GM21423 (cell line): ENCODE measurements around the gene ITGB8.
A peak's percentile ranks its signal among the peaks of the same experiment; 100 is the strongest.

ENCODE experiments used
- ATAC-seq: cut with Tn5 transposase; IDR thresholded peaks from one replicate; pipeline ENCODE4 v1.9.1; 2021; ENCODE audit warnings: mild to moderate bottlenecking, moderate library complexity; ENCODE audit not compliant: unreplicated experiment

ITGB8 gene

DNA sequence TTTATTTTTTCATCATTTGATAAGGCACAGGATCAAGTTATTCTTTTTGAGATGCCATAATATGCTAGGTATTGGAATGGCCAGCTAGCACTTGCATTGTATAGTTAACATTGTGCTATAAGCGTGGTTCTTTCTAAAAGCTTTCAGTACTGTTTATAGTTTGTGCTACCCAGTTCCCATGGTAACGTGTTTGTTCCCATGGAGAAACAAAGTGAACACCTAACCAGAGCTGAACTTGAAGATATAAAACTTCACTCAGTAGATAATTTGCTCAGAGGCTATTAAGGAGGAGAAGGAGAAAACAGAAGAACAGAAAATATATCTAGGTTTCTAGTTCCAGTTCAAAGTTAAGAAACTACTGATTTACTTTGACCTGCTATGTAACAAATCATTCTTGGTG, 23.6 kb upstream of the ITGB8 start:
- ATAC-seq, result peak; percentile 70

DNA sequence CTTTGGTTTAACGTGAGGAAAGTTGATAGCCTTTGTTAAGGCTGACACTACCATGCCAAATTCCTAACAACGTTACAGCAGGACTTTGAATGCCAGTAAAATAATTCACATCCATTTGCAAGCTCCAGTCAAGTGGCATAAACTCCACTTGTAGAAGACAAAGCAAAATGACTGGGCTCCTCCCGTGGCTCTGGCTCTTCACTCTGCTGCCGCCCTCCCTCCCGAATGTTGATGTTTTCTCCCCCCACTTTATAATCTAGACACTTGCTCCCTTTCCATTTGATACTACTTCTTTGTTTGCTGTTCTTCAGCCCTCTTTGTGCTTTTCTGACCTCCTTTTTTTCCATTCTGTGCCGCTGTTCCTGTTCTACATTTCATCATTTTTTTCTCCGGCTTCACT, 22.8 kb upstream of the ITGB8 start:
- no peak for ATAC-seq

DNA sequence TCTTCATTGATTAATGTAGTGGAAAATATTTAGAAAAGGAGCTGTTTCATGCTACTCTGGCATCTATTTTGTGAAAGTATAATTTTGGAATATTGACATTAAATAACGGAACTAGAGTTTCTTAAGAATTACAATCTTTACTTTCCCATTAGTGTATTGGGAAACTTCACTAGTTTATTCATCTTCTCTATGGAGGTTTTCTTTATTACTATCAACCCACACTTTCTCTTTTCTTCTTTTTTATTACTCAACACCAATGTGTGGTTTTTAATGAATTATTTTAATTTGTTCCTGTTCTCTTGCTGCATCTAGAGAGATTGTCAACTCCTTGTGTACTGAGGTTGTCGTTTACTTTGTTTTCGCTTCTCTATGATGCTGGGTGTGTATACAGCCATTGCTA, 20.4 kb upstream of the ITGB8 start:
- ATAC-seq, result no peak

DNA sequence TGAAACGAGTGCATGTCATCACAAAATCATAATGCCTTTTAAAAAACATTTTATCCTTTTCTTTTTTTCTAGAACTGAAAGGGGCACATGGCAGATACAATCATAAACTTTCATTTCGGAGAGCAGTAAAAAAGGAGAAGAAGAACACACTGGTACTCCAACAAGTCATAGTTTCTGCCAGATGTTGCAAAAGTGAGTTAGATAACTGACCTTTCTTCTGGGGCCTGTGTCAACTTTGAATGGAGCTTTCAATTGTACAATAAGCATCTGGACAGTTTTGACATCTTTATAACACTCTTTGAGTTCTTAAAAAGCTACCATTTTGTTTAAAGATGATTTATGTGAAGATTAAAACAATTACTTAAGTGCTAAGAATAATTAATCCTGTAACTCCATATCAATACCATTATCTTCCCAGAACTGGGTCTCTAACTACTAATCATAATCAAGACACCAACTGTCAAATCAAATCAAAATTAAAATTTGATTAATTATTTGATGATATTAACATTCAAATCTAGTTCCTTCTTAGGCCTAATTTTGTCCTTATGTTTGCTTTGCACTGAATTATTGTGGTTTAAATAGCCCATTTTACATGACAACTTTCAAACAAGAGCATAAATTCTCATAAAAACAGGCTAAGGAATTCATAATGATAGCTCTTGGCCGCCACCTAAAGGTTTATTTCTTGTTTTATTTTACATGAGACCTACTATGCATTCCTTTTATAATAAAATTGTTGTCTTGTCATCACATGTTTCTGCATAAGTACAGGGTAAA, 19.5 kb upstream of the ITGB8 start:
- peak; percentile 43 for ATAC-seq

DNA sequence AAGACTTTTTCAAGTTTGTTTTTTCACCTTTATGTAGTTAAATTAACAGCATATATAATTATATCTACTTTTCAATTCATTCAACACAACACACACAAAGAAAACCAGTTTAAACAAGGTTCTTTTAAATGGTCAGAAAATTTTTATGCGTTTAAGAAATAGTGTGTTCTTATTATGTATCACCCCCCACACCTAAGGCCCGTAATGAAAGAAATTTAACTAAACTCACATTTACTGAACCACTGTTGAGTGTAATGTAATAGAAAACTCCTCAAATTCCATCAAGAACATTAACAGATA, 19.0 kb upstream of the ITGB8 start:
- ATAC-seq, result no peak

DNA sequence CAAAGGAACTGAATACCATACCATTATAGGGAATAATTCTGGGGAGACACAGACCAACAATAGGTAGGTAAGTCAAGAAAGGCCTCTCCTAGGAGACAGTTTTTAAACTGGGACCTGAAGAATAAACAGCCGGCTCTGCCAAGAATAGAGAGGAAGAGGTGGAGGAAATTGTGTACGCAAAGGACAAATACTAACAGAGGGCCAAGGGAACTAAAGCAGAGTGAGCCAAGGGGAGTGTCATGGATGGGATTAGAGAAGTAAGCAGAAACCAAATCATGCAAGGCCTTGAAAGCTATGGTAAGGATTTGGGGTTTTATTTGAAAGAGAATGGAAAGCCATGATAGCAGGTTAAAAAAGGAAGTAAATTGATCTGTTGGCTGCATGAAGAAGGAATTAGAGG, 18.1 kb upstream of the ITGB8 start:
- no peak for ATAC-seq

DNA sequence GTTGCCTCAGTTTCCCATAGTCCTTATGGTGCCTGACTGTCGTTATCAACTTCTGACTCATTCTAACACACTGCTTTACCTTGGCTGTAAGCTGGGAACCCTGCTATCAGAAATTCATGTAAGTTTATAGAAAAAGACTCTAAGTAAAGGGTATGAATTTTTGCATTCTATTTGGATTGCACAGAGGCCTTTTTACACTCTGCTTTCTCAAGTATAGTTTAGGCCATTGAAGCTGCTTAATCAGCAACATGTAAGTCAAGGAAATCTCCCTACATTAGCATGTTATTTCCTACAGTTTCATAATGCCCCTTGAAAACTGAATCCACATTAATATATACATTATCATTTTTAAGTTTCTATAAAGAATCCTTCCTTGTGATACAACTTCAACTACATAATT, 17.1 kb upstream of the ITGB8 start:
- no peak for ATAC-seq

DNA sequence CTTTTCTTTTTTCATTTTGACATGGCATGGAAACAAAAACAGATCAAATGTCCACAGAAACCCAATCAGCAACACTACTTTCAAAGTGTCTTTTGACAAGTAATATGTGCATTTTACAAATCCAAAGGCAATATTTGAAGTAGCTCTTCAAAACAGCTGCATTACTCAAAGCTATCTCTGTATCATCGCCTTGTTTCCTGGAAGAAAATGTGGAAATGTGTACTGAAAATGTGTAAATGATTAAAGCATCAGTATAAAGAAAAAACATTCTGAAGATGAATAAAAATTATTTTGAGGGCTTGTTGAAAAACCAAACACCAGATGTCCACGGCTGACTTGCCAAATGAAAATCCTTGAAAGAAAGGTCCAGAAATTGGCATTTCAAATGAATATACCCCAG, 16.5 kb upstream of the ITGB8 start:
- ATAC-seq, result no peak

DNA sequence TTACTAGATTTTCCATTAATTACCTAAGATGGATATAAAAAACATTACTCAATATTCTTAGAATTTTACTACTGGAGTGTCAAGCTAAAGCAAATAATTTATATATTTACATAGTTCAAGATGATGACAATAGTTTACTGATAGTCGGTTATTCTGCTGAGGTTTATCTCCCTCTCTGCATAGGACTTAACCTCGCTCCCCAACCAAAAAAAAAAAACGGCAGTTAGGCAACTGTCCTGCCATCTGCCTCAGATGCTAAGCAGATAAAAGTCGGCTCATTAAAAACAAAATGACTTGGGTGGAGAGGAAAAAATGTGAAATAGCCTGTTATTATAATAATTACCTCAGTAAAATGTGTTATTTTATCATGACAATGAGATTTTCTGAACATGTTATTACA, 14.0 kb upstream of the ITGB8 start:
- no peak for ATAC-seq

DNA sequence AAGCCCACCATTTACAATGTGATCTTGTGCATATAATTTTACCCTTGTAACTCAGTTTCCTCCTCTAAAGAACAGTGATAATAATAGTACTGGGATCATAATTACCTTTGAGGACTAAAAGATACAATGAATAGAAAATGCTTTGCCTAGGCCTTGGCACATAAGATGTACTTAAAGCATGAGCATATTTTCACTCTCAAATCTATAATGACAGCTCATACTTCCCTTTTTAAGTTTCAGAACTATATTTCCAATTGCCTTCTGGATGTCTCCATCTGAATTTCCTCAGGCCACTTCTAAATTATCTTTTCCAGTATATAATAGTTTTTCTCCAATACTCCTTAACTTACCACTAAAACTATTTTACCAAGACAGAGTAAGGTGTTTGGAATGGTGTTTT, 13.3 kb upstream of the ITGB8 start:
- no peak for ATAC-seq

DNA sequence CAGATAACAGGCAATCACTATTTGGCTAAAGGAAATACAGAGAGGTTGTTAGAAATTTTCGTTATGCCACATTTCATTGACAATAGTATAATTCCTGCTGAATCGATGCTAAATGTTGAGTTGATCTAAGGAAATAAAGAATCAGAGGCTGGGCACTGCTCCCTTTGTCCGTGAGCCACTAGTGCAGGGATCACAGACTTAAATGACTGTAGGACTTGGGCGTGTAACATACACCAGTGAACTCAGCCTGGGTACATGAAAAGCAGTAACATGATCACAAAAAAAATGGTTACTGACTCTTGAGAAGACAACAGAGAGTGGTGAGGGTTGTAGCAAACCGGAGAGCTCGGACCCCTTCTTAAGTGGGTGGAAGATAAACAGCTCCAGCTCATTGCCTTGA, 11.8 kb upstream of the ITGB8 start:
- no peak for ATAC-seq

DNA sequence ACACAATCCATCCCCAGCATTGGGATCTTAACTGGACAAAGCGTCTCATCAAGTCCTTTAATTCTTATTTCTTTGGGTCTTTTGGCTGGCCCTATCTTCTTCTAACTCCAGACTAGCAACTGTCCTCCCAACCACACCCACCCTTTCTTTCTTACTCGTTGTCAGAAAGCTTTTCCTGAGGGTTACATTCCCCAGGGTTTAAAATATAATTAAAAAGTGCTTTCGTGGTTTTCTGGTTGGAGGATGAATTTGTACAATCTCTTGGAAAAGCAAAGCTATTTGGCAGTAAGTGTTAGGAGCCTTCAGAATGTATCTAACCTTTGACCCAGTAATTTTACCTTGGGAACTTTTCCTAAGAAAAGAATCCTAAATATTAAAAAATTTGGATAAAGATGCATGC, 10.4 kb upstream of the ITGB8 start:
- no peak for ATAC-seq

DNA sequence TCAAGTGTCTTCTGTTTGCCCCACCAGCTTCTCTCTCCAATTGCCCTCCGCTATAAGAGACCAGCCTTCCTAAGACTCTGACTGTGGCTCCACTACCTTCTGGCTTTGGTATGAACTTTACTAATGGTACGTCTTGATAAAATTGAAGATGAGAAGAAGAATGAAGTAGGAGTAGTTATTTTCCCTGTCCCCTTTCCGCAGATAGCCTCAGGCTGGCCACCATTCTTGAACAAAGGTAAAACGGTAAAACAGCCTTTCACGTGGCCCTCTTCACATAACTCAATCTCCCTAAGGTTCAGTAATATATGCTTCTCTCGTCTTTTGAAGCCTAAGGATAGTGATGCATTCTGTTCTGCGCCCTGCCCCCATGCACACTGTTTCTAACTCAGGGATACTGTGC, 9.9 kb upstream of the ITGB8 start:
- ATAC-seq, result no peak

DNA sequence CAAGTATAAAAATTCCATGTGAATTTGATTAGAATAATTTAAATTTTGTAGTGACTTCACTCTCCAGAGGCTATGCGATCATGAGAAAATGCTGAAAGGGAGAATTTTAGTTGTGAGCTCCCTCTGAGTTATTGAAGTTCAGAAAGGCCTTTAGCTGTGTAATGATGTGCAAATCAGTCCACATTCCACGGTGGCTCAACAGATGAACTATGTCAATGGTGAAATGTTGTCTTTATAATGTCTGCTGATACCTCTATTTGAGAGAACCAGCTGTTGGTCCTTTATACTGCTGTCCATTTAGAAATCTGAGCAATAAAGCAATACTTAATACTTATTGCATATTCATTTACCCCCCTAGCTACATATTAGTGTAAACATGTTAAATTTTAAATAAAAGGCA, 7.1 kb upstream of the ITGB8 start:
- no peak for ATAC-seq

DNA sequence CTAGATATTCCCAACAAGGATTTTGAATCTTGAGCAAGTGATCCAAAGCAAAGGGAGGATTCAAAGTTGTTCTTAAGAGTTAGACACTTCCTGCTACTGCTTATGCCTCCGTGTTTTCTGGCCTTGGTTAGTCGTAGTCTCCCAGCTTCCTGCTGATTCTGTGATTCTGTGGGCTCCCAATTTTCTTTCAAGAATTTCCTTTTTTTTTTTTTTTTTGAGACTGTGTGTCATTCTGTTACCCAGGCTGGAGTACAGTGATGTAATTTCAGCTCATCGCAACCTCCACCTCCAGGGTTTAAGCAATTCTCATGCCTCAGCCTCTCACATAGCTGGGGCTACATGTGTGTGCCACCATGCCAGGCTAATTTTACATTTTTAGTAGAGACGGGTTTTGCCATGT, 4.4 kb upstream of the ITGB8 start:
- no peak for ATAC-seq

DNA sequence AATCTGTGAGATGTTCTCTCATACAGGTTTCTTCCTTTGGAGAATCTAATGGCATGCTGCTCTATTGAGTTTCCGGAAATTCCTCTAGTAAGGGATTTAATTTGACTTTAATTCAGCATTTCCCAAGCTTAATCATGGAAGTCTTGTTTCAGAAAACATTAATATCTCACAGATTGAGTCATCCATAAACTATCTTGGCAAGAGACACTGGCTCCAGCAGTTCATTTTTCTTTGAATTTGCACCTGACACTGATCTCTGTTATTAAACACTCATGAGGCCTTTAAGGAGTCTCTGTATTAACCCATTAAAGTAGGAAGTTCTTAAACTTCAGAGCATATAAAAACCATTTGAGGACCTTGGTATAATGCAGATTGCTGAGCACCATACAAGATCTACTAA, 3.6 kb upstream of the ITGB8 start:
- no peak for ATAC-seq

DNA sequence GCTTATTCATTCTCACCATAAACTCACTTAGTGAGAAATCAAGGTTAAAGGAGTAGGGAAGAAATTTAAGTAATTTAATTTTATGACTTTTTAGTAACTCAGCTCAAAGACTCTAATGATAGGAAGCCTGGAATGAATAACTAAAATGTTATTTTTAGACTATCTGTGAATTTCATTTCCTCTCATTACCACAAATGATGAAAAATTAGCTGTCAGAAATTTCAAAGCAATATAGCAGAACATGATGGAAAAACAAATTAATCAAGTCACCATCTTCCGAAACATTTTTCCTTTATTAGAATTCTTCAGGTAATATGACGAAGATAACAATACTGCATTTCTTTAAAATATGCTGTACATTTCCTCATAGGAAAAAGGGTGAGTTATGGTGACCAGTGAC, 2.7 kb upstream of the ITGB8 start:
- ATAC-seq, result no peak

DNA sequence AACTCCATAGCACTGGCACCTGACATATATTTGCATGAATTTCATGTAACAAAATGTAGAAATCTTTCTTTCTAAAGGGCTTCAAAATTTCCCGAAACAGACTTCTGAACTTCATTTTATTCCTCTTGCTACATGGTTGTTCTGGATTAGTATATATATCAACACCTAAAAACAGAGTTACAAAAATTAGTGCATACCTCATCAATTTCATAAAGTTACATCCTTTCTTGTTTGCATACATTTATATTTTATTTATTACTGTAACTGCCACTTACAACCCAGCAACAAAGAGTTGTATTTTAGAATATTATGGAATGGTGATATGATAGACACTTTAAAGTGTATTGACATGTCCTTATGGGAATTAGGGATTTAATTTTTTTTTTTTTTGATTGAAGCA, 2.0 kb upstream of the ITGB8 start:
- ATAC-seq, result no peak

DNA sequence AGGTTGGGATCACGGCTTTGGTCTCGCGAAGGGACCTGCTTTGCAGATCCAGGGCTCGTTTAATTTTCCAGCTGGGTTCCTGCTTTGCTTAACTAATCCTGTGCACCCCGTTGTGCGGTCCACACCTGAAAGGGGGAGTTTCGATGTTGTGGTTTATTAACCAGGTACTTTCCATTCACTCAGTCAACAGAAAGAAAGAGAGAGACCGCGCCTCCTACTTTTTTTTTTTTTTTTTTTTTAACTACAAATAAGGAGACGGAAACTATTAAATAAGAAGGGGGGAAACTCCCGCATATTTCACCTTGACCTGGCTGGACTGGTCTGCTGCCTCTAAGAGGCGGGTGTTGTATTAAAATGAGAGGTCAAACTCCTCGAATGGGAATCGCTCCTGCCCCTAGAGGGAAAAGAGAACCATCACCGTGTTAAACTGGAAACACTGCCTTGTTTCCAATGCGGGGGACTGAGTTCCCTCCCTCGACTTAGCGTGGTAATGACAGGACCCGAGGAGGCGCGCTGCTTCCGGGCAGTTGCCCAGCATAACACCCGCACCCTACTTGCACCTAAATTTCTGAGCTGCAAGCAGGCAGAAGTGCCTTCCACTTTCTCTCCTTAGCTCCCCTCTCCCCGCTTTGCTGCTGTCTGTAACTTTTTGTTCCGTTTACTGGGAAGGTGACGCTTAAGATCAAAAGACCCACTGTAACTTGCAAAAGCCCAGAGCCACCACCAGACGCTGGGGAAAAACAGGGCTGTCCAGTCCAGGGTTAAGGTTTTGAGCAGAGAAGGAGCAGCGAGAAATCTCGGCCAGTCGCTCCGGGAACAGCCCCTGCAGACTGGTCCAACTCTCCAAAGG, 1.1 kb upstream of the ITGB8 start:
- peak; percentile 41 for ATAC-seq

DNA sequence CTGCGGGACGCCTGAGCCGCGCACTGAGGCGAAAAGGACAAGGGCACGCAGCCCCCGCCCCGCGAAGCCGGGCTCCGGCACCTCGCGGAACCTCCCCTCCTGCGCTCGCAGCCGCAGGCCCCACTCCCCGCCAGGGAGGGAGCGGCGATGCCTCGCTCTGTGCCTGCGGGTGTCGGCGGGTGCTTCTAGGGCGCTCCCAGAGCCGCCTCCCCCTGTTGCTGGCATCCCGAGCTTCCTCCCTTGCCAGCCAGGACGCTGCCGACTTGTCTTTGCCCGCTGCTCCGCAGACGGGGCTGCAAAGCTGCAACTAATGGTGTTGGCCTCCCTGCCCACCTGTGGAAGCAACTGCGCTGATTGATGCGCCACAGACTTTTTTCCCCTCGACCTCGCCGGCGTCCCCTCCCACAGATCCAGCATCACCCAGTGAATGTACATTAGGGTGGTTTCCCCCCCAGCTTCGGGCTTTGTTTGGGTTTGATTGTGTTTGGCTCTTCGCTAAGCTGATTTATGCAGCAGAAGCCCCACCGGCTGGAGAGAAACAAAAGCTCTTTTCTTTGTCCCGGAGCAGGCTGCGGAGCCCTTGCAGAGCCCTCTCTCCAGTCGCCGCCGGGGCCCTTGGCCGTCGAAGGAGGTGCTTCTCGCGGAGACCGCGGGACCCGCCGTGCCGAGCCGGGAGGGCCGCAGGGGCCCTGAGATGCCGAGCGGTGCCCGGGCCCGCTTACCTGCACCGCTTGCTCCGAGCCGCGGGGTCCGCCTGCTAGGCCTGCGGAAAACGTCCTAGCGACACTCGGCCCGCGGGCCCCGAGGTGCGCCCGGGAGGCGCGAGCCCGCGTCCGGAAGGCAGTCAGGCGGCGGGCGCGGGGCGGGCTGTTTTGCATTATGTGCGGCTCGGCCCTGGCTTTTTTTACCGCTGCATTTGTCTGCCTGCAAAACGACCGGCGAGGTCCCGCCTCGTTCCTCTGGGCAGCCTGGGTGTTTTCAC, 519 bp downstream of the ITGB8 start:
- peak; percentile 20 for ATAC-seq
